NCI-H1105 (cell line): ENCODE data around the gene RIMBP2.

Experiments used
- DNase-seq: peaks from one replicate; lab custom pipeline; 2025; lab: John Stamatoyannopoulos, UW

Gene RIMBP2

GRCh38 chr12:130485291-130486145 is 230.6 kb downstream of the RIMBP2 start:
- no peak for DNase-seq

GRCh38 chr12:130484221-130484620 is 231.9 kb downstream of the RIMBP2 start:
- no peak for DNase-seq

GRCh38 chr12:130483616-130484180 is 232.4 kb downstream of the RIMBP2 start:
- no peak for DNase-seq

- DNase-seq: no peak
Observed at GRCh38 chr12:130482448-130482847, 233.7 kb downstream of the RIMBP2 start.

- no peak for DNase-seq
Observed at GRCh38 chr12:130481392-130481879, 234.7 kb downstream of the RIMBP2 start.

- no peak for DNase-seq
Observed at GRCh38 chr12:130480887-130481286, 235.2 kb downstream of the RIMBP2 start.

GRCh38 chr12:130480231-130480630 is 235.9 kb downstream of the RIMBP2 start:
- no peak for DNase-seq

GRCh38 chr12:130479401-130480125 is 236.5 kb downstream of the RIMBP2 start:
- no peak for DNase-seq

GRCh38 chr12:130478786-130479185 is 237.3 kb downstream of the RIMBP2 start:
- no peak for DNase-seq

GRCh38 chr12:130477701-130478100 is 238.4 kb downstream of the RIMBP2 start:
- DNase-seq: no peak

GRCh38 chr12:130477266-130477665 is 238.8 kb downstream of the RIMBP2 start:
- no peak for DNase-seq

GRCh38 chr12:130476451-130477135 is 239.5 kb downstream of the RIMBP2 start:
- no peak for DNase-seq

GRCh38 chr12:130474599-130475269 is 241.4 kb downstream of the RIMBP2 start:
- DNase-seq: no peak

GRCh38 chr12:130473266-130473665 is 242.8 kb downstream of the RIMBP2 start:
- DNase-seq: no peak

- no peak for DNase-seq
Observed at GRCh38 chr12:130470969-130471368, 245.1 kb downstream of the RIMBP2 start.

GRCh38 chr12:130469552-130469951 is 246.5 kb downstream of the RIMBP2 start:
- no peak for DNase-seq

GRCh38 chr12:130468700-130469245 is 247.3 kb downstream of the RIMBP2 start:
- DNase-seq: no peak

GRCh38 chr12:130468186-130468585 is 247.9 kb downstream of the RIMBP2 start:
- no peak for DNase-seq

- no peak for DNase-seq
Observed at GRCh38 chr12:130465626-130466025, 250.5 kb downstream of the RIMBP2 start.

GRCh38 chr12:130465046-130465445 is 251.1 kb downstream of the RIMBP2 start:
- DNase-seq: no peak
